ENCODE results near the gene ZCCHC7. TPM values are rescaled to one million over a fixed set of nuclear protein-coding genes. Genes with fewer than 3 reads are reported as not detected.

ZCCHC7 gene
- total and polyA plus RNA-seq, 2 experiments from 2014 or later: 29.8 to 38.8 TPM

DNA sequence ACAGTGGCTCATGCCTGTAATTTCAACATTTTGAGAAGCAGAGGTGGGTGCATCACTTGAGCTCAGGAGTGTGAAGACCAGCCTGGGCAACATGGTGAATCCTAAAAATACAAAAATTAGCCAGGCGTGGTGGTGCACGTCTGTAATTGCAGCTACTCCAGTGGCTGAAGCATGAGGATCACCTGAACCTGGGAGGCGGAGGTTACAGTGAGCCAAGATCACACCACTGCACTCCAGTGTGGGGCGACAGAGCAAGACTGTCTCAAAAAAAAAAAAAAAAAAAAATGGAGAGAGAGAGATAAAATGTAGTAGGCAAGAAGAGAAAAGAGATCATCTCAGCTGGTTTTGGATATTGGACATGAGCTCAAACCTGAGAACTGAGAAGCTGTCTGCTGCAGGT is 23.7 kb upstream of the ZCCHC7 start:
- Mint-ChIP-seq H3K9me3 (no peaks in the 10 kb centered on the region), H3K27ac (no peak overlapping the region), H3K27me3 (ENCODE audit: insufficient read depth, low read depth, poor library complexity) (peaks cover 3% of the 10 kb centered on the region), H3K36me3 (ENCODE audit: low read depth) (no peaks in the 10 kb centered on the region), H3K4me1 (peaks cover 9% of the 10 kb centered on the region; the same call in 2 of the 3 replicates), H3K4me3 (no peak overlapping the region)
- Histone ChIP-seq H3K4me2 (no peak overlapping the region), H3K4me1 (ENCODE audit: insufficient read depth) (peaks cover 7% of the 10 kb centered on the region), H3K4me3 (no peak overlapping the region), H3K27ac (ENCODE audit: low read depth) (no peak overlapping the region), H3K36me3 (ENCODE audit: insufficient read depth) (no peaks in the 10 kb centered on the region), H4K20me1 (replicated peaks; ENCODE audit: insufficient read depth) (no peaks in the 10 kb centered on the region), H3F3A (replicated peaks; ENCODE audit: low read depth) (no peaks in the 10 kb centered on the region), H2AFZ (no peak overlapping the region), H3K27me3 (ENCODE audit: insufficient read depth) (no peaks in the 10 kb centered on the region), H3K79me2 (replicated peaks; ENCODE audit: insufficient read depth) (no peaks in the 10 kb centered on the region), H3K9me2 (ENCODE audit: insufficient read depth) (no peaks in the 10 kb centered on the region)
- TF ChIP-seq EZH2 (IDR thresholded peaks at IDR 0.05; ENCODE audit: low read depth, unreplicated experiment): no peak
- TF ChIP-seq, protein P1, sequence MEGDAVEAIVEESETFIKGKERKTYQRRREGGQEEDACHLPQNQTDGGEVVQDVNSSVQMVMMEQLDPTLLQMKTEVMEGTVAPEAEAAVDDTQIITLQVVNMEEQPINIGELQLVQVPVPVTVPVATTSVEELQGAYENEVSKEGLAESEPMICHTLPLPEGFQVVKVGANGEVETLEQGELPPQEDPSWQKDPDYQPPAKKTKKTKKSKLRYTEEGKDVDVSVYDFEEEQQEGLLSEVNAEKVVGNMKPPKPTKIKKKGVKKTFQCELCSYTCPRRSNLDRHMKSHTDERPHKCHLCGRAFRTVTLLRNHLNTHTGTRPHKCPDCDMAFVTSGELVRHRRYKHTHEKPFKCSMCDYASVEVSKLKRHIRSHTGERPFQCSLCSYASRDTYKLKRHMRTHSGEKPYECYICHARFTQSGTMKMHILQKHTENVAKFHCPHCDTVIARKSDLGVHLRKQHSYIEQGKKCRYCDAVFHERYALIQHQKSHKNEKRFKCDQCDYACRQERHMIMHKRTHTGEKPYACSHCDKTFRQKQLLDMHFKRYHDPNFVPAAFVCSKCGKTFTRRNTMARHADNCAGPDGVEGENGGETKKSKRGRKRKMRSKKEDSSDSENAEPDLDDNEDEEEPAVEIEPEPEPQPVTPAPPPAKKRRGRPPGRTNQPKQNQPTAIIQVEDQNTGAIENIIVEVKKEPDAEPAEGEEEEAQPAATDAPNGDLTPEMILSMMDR (conservative IDR thresholded peaks at IDR 0.05; ENCODE audit: low read depth in 2 of 2): no peak
- TF ChIP-seq, protein P2, sequence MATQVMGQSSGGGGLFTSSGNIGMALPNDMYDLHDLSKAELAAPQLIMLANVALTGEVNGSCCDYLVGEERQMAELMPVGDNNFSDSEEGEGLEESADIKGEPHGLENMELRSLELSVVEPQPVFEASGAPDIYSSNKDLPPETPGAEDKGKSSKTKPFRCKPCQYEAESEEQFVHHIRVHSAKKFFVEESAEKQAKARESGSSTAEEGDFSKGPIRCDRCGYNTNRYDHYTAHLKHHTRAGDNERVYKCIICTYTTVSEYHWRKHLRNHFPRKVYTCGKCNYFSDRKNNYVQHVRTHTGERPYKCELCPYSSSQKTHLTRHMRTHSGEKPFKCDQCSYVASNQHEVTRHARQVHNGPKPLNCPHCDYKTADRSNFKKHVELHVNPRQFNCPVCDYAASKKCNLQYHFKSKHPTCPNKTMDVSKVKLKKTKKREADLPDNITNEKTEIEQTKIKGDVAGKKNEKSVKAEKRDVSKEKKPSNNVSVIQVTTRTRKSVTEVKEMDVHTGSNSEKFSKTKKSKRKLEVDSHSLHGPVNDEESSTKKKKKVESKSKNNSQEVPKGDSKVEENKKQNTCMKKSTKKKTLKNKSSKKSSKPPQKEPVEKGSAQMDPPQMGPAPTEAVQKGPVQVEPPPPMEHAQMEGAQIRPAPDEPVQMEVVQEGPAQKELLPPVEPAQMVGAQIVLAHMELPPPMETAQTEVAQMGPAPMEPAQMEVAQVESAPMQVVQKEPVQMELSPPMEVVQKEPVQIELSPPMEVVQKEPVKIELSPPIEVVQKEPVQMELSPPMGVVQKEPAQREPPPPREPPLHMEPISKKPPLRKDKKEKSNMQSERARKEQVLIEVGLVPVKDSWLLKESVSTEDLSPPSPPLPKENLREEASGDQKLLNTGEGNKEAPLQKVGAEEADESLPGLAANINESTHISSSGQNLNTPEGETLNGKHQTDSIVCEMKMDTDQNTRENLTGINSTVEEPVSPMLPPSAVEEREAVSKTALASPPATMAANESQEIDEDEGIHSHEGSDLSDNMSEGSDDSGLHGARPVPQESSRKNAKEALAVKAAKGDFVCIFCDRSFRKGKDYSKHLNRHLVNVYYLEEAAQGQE (IDR thresholded peaks at IDR 0.05; ENCODE audit: unreplicated experiment): no peak
- TF ChIP-seq JUNB (IDR thresholded peaks at IDR 0.05; ENCODE audit: unreplicated experiment): no peak
- TF ChIP-seq CREB1 (CRISPR knock-in tag; IDR thresholded peaks at IDR 0.05; ENCODE audit: low read depth): no peak
- TF ChIP-seq POLR2AphosphoS5 (IDR thresholded peaks at IDR 0.05; ENCODE audit: low read depth): no peak
- ATAC-seq: no peak
- no peak for DNase-seq (ENCODE audit: low spot score)

GRCh38 chr9:37097294-37097693 is 23.1 kb upstream of the ZCCHC7 start:
- Mint-ChIP-seq H3K27ac (no peak overlapping the region), H3K4me1 (peaks cover 9% of the 10 kb centered on the region; the same call in 2 of the 3 replicates), H3K4me3 (no peak overlapping the region), H3K36me3 (ENCODE audit: low read depth) (no peaks in the 10 kb centered on the region), H3K27me3 (ENCODE audit: insufficient read depth, low read depth, poor library complexity) (peaks cover 3% of the 10 kb centered on the region), H3K9me3 (no peaks in the 10 kb centered on the region)
- H2AFZ ChIP-seq: no peak overlapping the region
- peaks cover 7% of the 10 kb centered on the region for H3K4me1 ChIP-seq (ENCODE audit: insufficient read depth)
- no peaks in the 10 kb centered on the region for H3F3A ChIP-seq (replicated peaks; ENCODE audit: low read depth)
- no peaks in the 10 kb centered on the region for H3K9me2 ChIP-seq (ENCODE audit: insufficient read depth)
- H4K20me1 ChIP-seq (replicated peaks; ENCODE audit: insufficient read depth): no peaks in the 10 kb centered on the region
- H3K4me3 ChIP-seq: no peak overlapping the region
- H3K79me2 ChIP-seq (replicated peaks; ENCODE audit: insufficient read depth): no peaks in the 10 kb centered on the region
- ATAC-seq: no peak
- no peak overlapping the region for H3K4me2 ChIP-seq
- no peak overlapping the region for H3K27ac ChIP-seq (ENCODE audit: low read depth)
- no peak for DNase-seq (ENCODE audit: low spot score)
- no peaks in the 10 kb centered on the region for H3K27me3 ChIP-seq (ENCODE audit: insufficient read depth)
- H3K36me3 ChIP-seq (ENCODE audit: insufficient read depth): no peaks in the 10 kb centered on the region
- TF ChIP-seq, protein P1 (conservative IDR thresholded peaks at IDR 0.05; ENCODE audit: low read depth in 2 of 2): no peak
- TF ChIP-seq ZNF331 (CRISPR knock-in tag; IDR thresholded peaks at IDR 0.05; ENCODE audit: low read depth) (no peak), CREB1 (CRISPR knock-in tag; IDR thresholded peaks at IDR 0.05; ENCODE audit: low read depth) (no peak), STAT1 (IDR thresholded peaks at IDR 0.05; ENCODE audit: unreplicated experiment) (no peak), EZH2 (IDR thresholded peaks at IDR 0.05; ENCODE audit: low read depth, unreplicated experiment) (no peak), JUNB (IDR thresholded peaks at IDR 0.05; ENCODE audit: unreplicated experiment) (no peak), EZH2phosphoT487 (IDR thresholded peaks at IDR 0.05; ENCODE audit: unreplicated experiment) (no peak)
- TF ChIP-seq, protein P3, sequence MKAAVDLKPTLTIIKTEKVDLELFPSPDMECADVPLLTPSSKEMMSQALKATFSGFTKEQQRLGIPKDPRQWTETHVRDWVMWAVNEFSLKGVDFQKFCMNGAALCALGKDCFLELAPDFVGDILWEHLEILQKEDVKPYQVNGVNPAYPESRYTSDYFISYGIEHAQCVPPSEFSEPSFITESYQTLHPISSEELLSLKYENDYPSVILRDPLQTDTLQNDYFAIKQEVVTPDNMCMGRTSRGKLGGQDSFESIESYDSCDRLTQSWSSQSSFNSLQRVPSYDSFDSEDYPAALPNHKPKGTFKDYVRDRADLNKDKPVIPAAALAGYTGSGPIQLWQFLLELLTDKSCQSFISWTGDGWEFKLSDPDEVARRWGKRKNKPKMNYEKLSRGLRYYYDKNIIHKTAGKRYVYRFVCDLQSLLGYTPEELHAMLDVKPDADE (IDR thresholded peaks at IDR 0.05): no peak
